Prostate gland (tissue), 2 donors: ENCODE data around the gene CHTF18.

Source experiments
- POLR2A ChIP-seq: fragments of 450-650 bp; IDR thresholded peaks from one replicate; pipeline ENCODE4 v1.6.1; 2016; ENCODE audit warnings: antibody characterized with exemption, mild to moderate bottlenecking
- POLR2AphosphoS5 ChIP-seq: sonication (generic); formaldehyde crosslinking; IDR thresholded peaks from one replicate; pipeline ENCODE4 v1.6.1; 2017; ENCODE audit warnings: antibody characterized with exemption
- TF ChIP-seq, protein P1 (sequence below), 4 experiments: fragments of 200-600 bp in 2 of 4; fragments of 450-650 bp in 2 of 4; sonication (generic) in 2 of 4; IDR thresholded peaks; 1 replicate in 3 of 4; 2 replicates in 1 of 4; pipeline ENCODE4 v1.5.1; 2016 to 2019; ENCODE audit warnings: antibody characterized with exemption in 4 of 4, mild to moderate bottlenecking in 2 of 4, moderate library complexity in 2 of 4

DNA sequence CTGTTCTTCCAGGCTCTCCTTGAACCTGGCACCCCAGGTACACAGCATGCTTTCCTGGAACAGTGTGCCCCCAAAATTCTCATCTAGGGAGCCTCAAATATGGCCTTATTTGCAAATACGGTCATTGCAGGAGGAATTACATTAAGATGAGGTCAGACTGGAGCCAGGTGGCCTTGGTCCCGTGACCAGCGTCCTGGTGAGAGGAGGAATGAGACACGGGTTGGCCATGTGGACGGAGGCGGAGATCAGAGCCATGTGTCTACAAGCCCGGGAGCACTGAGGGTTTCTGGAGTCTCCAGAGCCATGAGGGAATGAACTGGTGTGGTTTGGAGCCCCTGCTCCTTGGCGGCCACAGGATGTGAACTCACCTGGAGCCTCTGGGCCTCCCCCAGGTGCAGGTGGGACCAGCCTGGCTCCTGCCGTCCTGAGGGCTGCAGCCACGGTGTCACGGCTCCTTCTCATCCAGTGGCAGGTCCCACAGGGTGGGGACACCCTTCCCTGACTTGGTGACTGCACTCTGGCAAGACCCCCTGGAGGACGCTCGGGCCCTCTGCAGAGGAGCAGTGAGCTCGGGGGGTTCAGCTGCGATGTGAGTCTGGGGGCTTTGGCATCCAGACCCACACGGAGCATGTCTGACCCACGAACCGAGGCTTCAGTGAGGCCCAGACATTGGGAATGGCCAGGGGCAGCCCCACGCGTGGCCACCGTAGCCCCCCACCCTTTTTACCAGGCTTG, 33.9 kb downstream of the CHTF18 start:
- TF ChIP-seq POLR2A (no peak), POLR2AphosphoS5 (no peak)
- TF ChIP-seq, protein P1, sequence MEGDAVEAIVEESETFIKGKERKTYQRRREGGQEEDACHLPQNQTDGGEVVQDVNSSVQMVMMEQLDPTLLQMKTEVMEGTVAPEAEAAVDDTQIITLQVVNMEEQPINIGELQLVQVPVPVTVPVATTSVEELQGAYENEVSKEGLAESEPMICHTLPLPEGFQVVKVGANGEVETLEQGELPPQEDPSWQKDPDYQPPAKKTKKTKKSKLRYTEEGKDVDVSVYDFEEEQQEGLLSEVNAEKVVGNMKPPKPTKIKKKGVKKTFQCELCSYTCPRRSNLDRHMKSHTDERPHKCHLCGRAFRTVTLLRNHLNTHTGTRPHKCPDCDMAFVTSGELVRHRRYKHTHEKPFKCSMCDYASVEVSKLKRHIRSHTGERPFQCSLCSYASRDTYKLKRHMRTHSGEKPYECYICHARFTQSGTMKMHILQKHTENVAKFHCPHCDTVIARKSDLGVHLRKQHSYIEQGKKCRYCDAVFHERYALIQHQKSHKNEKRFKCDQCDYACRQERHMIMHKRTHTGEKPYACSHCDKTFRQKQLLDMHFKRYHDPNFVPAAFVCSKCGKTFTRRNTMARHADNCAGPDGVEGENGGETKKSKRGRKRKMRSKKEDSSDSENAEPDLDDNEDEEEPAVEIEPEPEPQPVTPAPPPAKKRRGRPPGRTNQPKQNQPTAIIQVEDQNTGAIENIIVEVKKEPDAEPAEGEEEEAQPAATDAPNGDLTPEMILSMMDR (IDR thresholded peaks at IDR 0.05): no peak
